C4-2B (cell line): ENCODE results near the gene TVP23A.

Experiments
- ZFX ChIP-seq: fragments of 450-650 bp; IDR thresholded peaks from 2 replicates; pipeline ENCODE4 v1.6.1; 2017
- TF ChIP-seq, protein P1 (sequence below): fragments of 450-650 bp; conservative IDR thresholded peaks from 2 replicates; pipeline ENCODE4 v1.5.1; 2017; ENCODE audit warnings: mild to moderate bottlenecking

- TF ChIP-seq, protein P1, sequence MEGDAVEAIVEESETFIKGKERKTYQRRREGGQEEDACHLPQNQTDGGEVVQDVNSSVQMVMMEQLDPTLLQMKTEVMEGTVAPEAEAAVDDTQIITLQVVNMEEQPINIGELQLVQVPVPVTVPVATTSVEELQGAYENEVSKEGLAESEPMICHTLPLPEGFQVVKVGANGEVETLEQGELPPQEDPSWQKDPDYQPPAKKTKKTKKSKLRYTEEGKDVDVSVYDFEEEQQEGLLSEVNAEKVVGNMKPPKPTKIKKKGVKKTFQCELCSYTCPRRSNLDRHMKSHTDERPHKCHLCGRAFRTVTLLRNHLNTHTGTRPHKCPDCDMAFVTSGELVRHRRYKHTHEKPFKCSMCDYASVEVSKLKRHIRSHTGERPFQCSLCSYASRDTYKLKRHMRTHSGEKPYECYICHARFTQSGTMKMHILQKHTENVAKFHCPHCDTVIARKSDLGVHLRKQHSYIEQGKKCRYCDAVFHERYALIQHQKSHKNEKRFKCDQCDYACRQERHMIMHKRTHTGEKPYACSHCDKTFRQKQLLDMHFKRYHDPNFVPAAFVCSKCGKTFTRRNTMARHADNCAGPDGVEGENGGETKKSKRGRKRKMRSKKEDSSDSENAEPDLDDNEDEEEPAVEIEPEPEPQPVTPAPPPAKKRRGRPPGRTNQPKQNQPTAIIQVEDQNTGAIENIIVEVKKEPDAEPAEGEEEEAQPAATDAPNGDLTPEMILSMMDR, result no peak
- no peak for TF ChIP-seq ZFX
Measured at GRCh38 chr16:10740000-10740844, 78.4 kb downstream of the TVP23A start.
